Measurements from ENCODE around the gene STK32C.
"Not testable (repeated sequence)": the region's sequence is repeated elsewhere in the genome, so short reads cannot be mapped to it uniquely, and the experiment has no call there.

STK32C gene

GRCh38 chr10:132338876-132339275 lies 31.1 kb upstream of the STK32C start:
- DNase-seq (ENCODE audit: low read depth, low spot score) = no peak

DNA sequence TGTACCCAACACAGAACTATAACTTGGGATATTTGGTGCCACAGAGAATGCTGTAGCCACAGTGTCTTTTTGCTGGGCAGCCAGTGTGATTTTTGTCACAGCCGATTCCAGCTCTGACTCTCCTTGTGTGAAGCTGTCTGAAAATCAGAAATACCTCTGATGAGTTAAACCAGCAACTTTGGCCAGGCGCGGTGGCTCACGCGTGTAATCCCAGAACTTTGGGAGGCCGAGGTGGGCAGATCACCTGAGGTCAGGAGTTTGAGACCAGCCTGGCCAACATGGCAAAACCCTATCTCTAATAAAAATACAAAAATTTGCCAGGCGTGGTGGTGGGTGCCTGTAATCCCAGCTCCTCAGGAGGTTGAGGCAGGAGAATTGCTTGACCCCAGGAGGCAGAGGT lies 30.1 kb upstream of the STK32C start:
- DNase-seq (ENCODE audit: low read depth, low spot score) = not testable (repeated sequence)

DNA sequence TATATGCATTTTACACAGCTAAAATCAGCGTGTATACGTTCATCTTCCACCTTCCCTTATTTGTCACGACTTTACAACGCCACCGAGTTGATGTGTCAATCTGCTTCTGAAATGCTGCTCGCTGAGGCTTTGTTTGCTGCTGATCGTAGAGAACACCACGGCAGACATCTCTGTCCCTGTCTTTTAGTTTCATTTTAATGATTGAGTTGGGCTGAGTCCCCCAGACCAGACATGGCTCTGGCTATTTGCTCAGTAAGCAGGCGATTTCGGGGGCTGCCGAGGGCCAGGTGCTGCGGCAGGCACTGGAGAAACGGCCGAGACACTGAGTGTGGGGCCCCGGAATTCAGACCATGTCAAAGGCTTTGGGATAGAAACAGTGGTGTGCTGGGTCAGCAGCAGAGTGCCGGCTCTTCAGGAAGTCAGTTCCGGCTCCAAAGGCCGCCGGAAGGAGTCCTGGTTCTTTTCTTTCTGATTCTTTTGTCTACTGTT lies 29.2 kb upstream of the STK32C start:
- no peak for DNase-seq (ENCODE audit: low read depth, low spot score)

DNA sequence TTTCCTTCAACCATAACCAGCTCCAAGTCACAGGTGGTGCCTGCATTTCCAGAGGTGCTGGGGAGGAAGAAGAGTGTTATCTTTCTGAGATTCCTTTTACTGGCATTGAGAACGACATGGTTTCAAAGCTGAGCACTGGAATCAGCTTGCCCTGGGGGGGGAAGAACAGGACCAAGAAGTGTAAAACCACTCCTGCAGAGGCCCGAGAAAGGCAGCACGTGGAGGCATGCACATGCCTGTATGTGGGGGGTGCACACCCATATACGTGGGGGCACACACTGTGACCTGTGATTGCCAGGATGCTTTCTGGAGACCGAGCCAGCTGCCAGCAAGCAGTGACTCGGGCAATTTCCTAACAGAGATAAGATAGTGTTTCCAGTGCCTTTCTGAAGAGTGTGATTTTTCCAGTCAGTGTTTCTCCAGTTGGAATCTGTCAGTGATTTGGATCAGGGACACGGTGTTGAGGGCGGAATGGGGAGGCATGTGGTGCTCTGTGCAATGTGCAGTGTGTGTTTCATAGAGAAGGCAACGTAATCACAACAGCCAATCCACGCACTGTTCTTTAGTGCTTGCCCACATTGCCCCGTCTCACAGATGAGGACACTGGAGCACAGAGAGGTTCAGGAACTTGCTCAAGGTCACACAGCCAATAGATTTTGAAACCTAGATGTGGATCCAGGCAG lies 28.5 kb upstream of the STK32C start:
- no peak for DNase-seq (ENCODE audit: low read depth, low spot score)

DNA sequence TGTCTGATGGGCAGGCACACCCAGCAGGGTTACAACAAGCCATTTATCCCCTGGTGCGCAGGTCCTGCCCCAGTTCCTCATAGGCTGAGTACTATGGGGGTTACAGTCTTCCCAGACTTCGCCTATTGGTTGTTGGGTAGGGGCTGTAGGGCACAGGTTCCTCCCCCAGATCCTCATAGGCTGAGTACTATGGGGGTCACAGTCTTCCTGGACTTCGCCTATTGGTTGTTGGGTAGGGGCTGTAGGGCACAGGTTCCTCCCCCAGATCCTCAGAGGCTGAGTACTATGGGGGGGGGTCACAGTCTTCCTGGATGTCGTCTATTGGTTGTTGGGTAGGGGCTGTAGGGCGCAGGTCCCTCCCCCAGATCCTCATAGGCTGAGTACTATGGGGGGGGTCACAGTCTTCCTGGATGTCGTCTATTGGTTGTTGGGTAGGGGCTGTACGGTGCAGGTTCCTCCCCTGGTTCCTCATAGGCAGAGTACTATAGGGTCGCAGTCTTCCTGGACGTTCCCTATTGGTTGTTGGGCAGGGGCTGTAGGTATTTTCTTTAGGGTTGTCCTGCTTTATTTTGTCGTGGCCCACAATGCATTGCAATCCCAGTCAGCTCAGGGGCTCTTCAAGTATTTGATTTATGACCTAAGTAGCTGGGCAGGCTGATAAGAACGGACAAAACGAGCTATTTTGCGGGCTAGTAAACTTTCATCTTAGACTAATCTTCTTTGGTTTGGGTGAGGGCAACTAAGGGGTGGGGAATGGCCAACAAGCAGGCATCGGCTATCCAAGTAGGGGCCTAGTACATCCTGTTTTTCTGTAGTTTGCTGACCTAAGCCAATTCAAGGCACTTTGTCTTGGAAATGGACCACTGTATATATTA lies 27.7 kb upstream of the STK32C start:
- peak; percentile 52 for DNase-seq (ENCODE audit: low read depth, low spot score)

DNA sequence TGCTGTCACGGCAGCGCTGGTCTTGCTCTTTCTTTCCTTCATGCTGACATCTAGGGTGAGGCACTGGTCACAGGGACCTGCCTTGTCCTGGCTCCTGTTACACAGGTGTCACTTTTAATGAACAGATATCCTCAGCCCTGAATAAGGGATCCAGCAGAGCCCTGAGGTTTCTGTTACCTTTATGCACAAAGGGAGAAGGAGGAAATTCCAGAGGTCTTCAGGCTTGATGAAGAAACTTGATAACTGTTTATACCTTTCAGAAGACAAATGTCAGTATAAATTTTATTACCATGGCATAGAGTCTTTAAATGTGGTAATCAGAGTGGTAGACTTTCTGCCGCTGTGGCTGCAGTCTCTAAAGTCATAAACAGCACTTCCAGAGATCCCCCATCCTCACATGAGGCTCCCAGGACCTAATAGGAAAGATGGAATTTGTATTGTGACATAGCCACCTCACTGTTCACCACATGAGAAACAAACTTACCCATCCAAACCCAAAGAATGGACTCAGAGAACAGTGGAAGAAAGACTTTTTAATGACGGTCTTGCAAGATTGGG lies 27.0 kb upstream of the STK32C start:
- no peak for DNase-seq (ENCODE audit: low read depth, low spot score)

GRCh38 chr10:132333386-132333785 lies 25.6 kb upstream of the STK32C start:
- DNase-seq (ENCODE audit: low read depth, low spot score) = no peak

DNA sequence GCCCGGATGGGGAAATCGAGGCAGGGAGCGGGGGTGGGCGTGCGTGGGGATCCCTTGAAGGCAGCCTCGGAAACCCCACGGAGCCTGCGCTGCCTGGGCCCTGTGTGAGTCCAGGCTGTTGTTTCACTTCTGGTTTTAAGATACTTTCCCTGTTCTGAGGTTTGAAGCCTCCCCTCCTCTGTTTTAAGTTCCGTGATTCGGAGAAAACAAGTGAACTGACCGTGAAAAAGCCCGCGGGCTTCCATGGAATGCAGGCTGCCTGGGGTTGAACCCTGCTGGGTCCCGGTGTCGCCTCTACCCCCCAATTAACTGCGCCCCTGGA lies 24.6 kb upstream of the STK32C start:
- DNase-seq (ENCODE audit: low read depth, low spot score) = no peak

- DNase-seq (ENCODE audit: low read depth, low spot score) = peak; percentile 73
Measured at GRCh38 chr10:132331601-132332432, 24.1 kb upstream of the STK32C start, which contains the start of gene LRRC27. TSS of gene LRRC27 (plus strand) at chr10:132332193. CDS start at chr10:132333525, 1,332 bp downstream.

- no peak for DNase-seq (ENCODE audit: low read depth, low spot score)
Measured at GRCh38 chr10:132330486-132330833, 22.7 kb upstream of the STK32C start.

- no peak for DNase-seq (ENCODE audit: low read depth, low spot score)
Measured at GRCh38 chr10:132329565-132330485, 22.1 kb upstream of the STK32C start.

GRCh38 chr10:132328738-132329137 lies 21.0 kb upstream of the STK32C start:
- no peak for DNase-seq (ENCODE audit: low read depth, low spot score)

GRCh38 chr10:132328106-132328505 lies 20.4 kb upstream of the STK32C start:
- DNase-seq (ENCODE audit: low read depth, low spot score) = no peak

- no peak for DNase-seq (ENCODE audit: low read depth, low spot score)
Measured at GRCh38 chr10:132326925-132327324, 19.2 kb upstream of the STK32C start.

DNA sequence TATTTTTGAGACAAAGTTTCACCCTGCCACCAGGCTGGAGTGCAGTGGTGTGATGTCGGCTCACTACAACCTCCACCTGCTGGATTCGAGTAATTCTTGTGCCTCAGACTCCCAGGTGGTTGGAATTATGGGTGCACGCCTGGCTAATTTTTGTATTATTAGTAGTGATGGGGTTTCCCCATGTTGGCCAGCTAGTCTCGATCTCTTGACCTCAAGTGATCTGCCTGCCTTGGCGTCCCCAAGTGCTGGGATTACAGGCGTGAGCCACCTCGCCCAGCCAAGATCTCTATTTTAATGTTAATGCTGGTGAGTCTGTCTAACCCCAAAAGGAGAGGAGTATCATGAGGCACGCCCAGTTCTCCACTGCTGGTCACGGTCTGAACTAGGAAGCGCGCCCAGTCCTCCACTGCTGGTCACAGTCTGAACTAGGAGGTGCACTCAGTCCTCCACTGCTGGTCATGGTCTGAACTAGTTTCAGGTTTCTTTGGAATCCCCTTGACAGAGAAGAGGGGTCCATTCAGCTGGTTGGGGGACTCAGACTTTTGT lies 18.7 kb upstream of the STK32C start:
- no peak for DNase-seq (ENCODE audit: low read depth, low spot score)

GRCh38 chr10:132324186-132324585 lies 16.4 kb upstream of the STK32C start:
- DNase-seq (ENCODE audit: low read depth, low spot score) = no peak

DNA sequence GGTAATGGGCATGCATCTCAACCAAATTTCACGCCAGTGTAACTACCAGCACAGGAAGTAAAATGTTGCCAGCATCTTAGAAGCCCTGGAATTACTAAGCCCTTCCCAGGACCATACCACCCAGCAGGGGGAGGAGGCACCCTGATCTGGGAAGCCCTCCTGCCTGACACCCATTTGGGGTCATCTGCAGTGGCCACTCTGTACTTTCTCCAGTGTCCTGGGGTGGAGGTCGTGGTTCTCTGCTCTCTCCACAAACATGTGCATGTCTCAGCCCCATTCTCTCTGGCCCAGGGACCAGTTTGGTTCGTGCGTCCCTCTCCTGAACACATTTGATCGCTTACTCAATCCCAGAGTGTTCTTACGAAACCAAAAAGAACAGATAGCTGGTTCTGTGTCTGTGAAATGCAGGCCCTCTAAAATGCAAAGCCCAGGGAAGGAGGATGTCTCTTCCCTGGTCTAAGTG lies 14.9 kb upstream of the STK32C start:
- DNase-seq (ENCODE audit: low read depth, low spot score) = no peak

DNA sequence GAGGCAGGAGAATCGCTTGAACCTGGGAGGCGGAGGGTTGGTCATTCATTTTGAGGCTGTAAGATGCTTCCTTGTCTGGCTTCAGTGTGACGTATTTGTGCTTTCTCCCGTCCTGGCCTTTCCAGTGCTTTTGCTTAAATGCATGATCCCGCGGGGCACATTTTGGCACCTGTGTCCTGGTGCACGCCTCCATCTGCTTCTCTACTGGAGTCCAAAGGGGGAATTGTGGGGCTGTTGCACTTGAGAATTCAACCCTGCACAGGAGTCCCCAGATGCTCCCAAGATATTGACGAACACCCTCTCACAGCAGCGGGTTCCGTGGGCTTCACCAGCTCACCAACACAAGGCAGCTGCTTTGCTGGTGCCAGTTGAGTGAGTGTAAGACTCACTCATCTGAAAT lies 14.0 kb upstream of the STK32C start:
- no peak for DNase-seq (ENCODE audit: low read depth, low spot score)

DNA sequence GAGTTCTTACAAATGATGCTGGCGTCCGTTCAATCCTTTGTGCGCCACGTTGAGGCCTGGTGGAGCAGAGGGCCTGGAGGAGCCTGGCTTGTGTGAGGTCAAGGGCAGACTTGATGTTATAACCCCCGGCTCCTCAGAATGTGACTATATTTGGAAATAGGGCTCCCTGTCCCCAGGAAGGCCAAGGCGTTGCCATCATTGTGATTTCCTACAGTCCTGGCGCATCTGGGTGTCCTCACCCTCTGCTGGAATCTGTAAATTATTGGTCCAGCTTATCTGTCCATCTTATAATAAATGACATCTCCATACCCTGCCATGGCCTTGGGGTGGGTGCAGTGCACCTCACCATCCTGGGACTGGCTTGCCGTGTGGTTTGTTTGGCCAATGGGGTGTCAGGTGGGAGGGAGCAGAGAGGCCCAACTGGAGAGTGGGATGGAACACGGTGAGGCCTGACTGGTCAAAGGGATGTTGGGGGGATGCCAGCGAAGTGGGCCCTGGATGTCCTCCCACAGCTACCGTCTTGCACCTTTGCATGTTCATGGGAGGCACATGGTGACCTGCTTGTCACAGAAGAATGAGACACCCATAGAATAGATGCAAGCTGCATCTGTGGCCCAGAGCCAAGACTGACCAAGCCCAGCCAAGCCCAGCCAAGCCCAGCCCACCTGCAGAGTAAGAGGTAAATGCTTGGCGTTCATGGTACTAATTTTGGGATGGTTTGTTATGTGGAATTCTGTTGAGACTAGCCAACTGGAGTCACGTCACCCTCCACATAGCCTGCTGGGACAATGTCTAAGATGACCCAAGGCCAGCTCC lies 13.1 kb upstream of the STK32C start:
- no peak for DNase-seq (ENCODE audit: low read depth, low spot score)

Measured in iPS DF 19.7 (cell line).